Measurements from ENCODE around the gene MSX1. TPM values are rescaled to one million over a fixed set of nuclear protein-coding genes. Genes with fewer than 3 reads are reported as not detected.

Gene MSX1
- polyA plus RNA-seq, 1 experiment: 6.9 TPM

DNA sequence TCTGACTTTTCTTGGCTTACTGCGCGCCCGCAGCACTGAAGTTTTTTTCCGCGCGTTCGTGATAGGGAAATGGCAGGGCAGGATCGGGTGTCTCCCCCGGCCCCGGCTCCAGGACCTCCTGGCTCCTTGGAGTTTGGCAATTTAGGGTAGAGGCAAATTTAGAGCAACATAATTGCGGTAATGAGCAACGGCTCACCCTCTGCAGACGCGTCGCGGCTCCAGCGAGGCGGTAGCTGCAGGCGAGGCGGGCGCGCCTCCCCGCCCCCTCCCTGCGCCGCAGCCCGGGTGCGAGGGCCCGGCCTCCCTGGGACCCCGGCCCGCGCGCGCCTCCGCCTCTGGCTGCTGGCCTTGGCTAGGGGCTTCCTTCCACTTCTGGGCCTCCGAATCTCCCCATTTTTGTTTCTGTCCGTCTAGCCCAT is 6.2 kb downstream of the MSX1 start:
- Histone ChIP-seq H3K4me3 (ENCODE audit: low read depth, low read length) (no peak overlapping the region; the same call in 1 of the 2 replicates), H3K27me3 (ENCODE audit: control insufficient read depth, insufficient read depth, low read length) (peaks cover 33% of the 10 kb centered on the region)

DNA sequence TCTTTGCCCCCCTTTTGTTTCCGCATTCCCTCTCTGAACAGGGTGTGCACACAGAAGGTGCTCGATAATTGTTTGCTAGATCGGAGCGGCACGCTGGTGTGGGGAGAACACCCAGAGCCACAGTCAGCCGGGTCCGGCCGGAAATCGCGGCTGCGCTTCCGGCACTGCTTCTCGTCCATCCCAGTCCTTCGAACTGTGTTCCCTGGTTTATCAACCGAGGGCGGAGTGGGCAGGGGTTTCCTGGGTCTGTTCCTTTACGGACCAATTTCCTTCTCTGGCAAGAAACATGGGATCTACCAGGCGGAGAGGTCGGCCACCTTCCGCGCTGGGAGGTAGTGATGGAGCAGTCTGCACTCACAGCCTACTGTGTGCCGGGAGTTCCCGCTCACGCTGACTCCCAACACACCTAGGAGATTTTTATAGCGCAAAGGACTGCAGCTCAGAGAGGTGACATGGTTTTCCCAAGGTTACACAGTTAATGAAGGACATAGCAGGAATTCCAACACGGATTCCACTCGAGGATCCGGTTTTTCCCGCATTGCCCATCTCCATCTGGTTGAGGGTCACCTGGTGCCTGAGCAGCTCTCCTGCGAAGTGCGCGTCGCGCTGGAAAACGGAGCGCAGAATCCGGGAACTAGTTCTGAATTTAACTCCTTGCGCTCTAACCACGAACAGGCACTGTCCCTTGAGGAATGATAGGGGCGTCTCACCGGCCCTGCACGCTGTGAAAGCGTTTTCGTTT is 6.8 kb downstream of the MSX1 start:
- DNase-seq (ENCODE audit: low read depth): no peak
- TF ChIP-seq, protein P1, sequence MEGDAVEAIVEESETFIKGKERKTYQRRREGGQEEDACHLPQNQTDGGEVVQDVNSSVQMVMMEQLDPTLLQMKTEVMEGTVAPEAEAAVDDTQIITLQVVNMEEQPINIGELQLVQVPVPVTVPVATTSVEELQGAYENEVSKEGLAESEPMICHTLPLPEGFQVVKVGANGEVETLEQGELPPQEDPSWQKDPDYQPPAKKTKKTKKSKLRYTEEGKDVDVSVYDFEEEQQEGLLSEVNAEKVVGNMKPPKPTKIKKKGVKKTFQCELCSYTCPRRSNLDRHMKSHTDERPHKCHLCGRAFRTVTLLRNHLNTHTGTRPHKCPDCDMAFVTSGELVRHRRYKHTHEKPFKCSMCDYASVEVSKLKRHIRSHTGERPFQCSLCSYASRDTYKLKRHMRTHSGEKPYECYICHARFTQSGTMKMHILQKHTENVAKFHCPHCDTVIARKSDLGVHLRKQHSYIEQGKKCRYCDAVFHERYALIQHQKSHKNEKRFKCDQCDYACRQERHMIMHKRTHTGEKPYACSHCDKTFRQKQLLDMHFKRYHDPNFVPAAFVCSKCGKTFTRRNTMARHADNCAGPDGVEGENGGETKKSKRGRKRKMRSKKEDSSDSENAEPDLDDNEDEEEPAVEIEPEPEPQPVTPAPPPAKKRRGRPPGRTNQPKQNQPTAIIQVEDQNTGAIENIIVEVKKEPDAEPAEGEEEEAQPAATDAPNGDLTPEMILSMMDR (IDR thresholded peaks at IDR 0.05; ENCODE audit: insufficient read depth, low read depth, low read length): no peak
- H3K4me3 ChIP-seq (ENCODE audit: low read depth, low read length): no peak overlapping the region; the same call in 1 of the 2 replicates
- peaks cover 36% of the 10 kb centered on the region for H3K27me3 ChIP-seq (ENCODE audit: control insufficient read depth, insufficient read depth, low read length)
- POLR2A ChIA-PET: no interaction called here
- peaks cover 6% of the 10 kb centered on the region; the same call in 1 of the 2 replicates for H3K36me3 ChIP-seq (ENCODE audit: control insufficient read depth, insufficient read depth, low read length)
- CTCF ChIA-PET: no interaction called here

More for the DNA sequence above, 6.2 kb downstream of the MSX1 start:
- POLR2A ChIA-PET: no interaction called here
- TF ChIP-seq, protein P1 (IDR thresholded peaks at IDR 0.05; ENCODE audit: insufficient read depth, low read depth, low read length): no peak
- CTCF ChIA-PET: no interaction called here
- peaks cover 6% of the 10 kb centered on the region; the same call in 1 of the 2 replicates for H3K36me3 ChIP-seq (ENCODE audit: control insufficient read depth, insufficient read depth, low read length)
- no peak for DNase-seq (ENCODE audit: low read depth)

DNA sequence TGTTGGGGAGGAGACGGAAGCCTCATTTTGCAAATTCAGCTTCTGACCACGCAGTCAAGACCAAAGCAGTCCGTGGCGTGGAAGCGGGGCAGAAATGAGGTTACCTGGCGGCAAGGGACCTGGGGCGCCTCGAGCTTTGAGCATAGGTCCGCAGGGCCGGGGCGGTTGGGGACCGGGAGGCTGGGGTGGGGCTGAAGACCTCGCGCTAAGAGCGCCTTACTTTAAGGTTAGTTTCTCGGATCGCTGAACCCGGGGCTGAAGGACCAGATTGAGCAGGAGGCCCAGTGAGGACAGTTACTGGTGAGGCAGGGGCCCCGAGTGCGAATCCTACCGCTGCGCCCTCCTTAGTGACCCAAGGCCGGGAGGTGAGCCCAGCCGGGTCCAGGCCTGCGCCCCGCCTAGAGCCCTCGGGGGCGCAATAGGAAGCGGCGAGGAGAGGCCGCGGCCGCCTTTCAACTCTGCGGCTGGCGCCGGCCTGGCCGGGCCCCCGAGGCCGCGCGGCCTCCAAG is 7.5 kb downstream of the MSX1 start:
- TF ChIP-seq, protein P1 (IDR thresholded peaks at IDR 0.05; ENCODE audit: insufficient read depth, low read depth, low read length): no peak
- DNase-seq (ENCODE audit: low read depth): no peak
- ChIA-PET POLR2A (no interaction called here), CTCF (no interaction called here)
- Histone ChIP-seq H3K27me3 (ENCODE audit: control insufficient read depth, insufficient read depth, low read length) (peaks cover 42% of the 10 kb centered on the region), H3K4me3 (ENCODE audit: low read depth, low read length) (no peak overlapping the region), H3K36me3 (ENCODE audit: control insufficient read depth, insufficient read depth, low read length) (peaks cover 6% of the 10 kb centered on the region; the same call in 1 of the 2 replicates)

DNA sequence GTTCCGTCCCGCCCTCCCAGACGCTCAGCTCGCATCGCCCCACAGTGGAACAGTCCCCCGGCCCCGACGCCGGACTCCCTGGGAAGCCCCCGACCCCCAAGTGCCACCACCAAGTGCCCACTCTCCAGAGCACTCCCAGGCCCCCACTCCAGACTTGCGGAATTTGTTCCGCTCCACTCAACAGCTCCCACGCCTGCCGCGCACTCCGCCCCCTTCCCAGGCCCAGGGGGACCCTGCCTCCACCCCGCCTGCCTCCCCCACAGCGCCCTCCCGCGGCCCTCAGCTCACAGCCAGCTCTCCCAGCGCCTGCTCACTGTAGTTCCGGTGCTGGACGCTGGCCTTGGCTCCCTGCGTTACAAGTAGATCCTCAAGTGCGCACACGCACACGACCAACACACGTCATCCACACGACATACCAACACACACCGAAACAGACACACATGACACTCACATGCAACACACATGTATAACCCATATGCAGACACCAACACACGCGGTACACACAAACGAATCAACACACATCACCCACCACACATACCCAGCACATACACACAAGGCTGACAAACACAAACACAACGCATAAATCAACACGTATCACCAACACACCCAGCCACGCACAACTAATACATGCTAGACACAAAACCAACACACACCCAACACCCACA is 8.0 kb downstream of the MSX1 start:
- no peak for DNase-seq (ENCODE audit: low read depth)
- CTCF ChIA-PET: no interaction called here
- Histone ChIP-seq H3K36me3 (ENCODE audit: control insufficient read depth, insufficient read depth, low read length) (peaks cover 6% of the 10 kb centered on the region; the same call in 1 of the 2 replicates), H3K4me3 (ENCODE audit: low read depth, low read length) (no peak overlapping the region), H3K27me3 (ENCODE audit: control insufficient read depth, insufficient read depth, low read length) (peaks cover 48% of the 10 kb centered on the region)
- POLR2A ChIA-PET: no interaction called here
- TF ChIP-seq, protein P1 (IDR thresholded peaks at IDR 0.05; ENCODE audit: insufficient read depth, low read depth, low read length): no peak

DNA sequence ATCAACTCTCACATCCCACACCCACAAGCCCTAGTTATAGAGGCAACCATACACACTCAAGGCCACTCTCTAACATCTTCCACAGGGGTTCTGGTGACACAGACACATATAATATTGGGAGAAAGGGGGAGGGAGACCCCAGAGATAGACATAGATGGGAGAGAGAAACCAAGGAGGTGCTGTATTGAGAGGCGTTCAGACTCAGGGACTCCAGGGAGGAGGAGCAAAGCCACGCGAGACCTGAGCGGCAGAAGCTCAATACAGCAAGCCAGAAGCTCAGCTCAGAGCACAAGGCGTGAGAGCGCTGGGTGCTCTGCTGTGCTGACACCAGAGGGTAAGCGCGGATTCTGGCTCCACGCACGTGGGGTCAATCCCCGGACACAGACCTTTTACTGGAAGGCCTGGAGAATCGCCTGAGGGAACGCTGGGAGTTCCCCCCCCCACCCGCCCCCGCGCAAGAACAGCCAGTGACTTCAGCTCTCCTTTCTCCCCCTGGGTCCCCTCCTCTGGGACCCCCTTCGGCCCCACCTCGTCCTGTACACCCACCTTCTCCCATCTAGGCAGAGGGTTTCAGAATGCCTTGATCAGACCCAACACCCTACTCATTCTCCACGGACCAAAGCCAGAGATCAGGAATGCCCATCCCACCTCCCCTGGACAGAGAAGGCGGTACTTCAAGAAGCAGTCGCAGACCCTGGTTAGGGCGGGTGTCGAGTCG is 8.7 kb downstream of the MSX1 start:
- POLR2A ChIA-PET: no interaction called here
- peaks cover under 1% of the 10 kb centered on the region; the same call in 1 of the 2 replicates for H3K36me3 ChIP-seq (ENCODE audit: control insufficient read depth, insufficient read depth, low read length)
- no peak for DNase-seq (ENCODE audit: low read depth)
- peaks cover 53% of the 10 kb centered on the region for H3K27me3 ChIP-seq (ENCODE audit: control insufficient read depth, insufficient read depth, low read length)
- TF ChIP-seq, protein P1 (IDR thresholded peaks at IDR 0.05; ENCODE audit: insufficient read depth, low read depth, low read length): no peak
- CTCF ChIA-PET: no interaction called here
- no peak overlapping the region for H3K4me3 ChIP-seq (ENCODE audit: low read depth, low read length)

All from BJ (cell line).